ENCODE data around the gene NSRP1.
"Not testable (repeated sequence)": the region's sequence is repeated elsewhere in the genome, so short reads cannot be mapped to it uniquely, and the experiment has no call there.

NSRP1 gene

DNA sequence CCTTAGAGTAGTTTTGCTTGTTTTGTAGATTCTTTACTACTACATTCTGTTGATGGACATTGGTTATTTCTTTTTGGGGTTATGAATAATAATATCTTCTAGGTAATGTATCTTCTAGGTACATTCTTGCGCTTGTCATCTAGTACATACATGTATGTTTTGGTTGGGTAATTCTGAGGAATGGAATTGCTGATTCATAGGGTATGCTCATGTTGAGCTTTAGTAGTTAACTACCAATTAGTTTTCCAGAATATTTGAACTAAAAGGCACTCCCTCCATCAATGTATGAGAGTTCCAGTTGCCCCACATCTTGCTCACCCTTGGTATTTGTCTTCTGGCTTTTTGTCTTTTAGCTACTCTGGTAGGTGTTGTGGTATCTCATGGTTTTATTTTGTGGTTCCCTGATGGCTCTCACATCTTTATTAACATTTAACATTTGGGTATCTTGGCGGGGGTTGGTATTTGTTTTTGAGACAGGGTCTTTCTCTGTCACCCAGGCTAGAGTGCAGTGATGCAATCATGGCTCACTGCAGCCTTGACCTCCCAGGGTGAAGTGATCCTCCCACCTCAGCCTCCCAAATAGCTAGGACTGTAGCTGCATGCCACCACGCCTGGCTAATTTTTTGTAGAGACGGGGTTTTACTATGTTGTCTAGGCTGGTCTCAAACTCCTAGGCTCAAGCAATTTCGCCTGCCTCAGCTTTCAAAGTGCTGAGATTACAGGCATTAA, 71.8 kb downstream of the NSRP1 start:
- no peak for DNase-seq

DNA sequence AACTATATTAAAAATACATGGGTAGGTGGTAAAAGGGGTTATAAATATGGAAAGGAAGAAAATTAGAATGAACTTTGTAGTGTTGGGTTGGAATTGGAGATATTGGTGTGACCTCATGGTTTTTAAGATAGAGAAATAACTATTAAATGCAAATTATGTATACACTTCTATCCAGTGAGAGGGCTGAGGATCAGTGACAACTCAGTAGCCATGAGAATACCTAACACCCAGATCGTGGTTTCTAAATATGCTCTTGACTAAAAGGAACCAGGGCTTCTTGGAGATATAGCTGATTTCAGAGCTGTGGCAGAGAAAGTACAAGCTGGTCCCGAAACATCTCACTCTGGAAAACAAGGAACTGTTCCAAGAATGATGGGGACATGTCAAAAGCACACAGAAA, 74.5 kb downstream of the NSRP1 start:
- DNase-seq: no peak

DNA sequence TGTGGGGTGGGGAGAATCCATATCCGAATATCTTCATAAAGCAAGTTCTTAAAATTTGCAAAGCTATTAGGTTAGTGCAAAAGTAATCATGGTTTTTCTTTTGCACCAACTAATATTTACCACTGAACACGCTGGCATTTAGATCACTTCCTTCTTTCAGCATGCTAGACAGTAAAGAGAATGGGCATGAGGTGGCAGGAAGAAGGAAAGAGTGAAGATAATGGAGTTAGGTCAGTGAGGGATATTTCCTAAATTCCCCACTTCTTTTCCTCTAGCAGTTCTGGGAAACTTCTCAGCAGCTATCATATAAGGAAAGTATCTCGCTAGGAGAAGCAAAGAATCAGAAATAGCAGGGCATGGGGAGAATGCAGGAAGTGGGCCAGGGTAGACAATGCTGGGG, 79.9 kb downstream of the NSRP1 start:
- DNase-seq: no peak

DNA sequence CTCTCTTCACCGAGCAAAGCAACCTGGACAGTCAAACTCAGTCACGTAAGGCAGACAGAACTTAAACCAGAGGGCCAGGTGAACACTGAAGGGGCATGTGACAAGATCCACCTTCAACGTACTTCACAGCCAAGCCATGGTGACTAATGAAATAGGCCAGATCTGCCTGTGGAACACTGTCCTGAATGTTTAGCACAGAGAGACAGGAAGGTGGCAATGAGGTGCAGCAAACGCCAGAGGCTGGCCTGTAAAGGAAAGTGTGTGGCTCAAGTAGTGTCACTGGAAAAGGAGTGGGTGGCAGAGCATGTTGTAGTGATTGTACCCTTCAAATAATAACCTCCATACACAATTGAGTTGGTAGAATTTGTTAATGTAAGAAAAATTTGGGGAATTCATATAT, 80.8 kb downstream of the NSRP1 start:
- no peak for DNase-seq

DNA sequence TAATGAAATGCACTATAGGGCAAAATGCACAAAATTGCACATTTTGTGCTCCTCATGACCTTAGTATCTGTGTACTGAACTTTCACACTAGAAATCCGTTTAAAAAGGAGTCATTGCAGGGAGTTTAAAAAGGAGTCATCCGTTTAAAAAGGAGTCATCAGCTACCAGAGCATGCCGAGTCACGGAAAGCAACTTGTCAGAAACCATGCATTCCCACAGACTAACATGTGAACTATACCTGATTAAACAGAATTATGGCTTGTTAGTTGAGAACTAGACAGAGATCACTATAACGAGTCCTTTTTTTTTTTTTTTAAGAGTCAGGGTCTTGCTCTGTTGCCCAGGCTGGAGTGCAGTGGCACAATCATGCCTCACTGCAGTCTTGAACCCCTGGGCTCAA, 83.0 kb downstream of the NSRP1 start:
- no peak for DNase-seq

- no peak for DNase-seq
Observed at GRCh38 chr17:30200106-30200505, 83.5 kb downstream of the NSRP1 start.

GRCh38 chr17:30200656-30201055, 84.0 kb downstream of the NSRP1 start:
- DNase-seq: not testable (repeated sequence)

DNA sequence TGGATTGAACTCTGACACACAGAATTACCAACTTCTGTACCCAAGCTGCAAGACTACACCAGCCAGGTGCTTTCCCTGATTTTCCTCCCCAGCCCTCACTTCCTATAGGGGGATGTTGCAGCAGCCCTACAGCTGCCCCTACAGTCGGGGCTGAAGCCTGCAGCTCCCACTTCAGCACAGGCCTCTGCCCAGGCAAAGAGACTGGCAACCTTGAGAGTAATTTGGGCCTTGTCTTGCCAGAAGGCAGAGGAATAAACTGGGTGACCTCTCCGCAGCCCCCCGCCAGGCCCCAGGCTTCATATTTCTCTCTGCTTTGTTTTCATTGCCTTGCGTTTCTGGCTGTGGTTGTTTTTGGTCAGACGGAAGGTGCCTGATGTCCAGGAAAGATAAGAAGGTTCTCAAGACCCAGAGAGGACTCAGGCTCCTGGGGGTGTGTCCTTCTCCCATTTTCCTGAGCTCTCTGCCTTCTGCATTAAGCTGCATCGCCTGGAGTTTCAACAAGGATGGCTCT, 86.9 kb downstream of the NSRP1 start:
- no peak for DNase-seq

DNA sequence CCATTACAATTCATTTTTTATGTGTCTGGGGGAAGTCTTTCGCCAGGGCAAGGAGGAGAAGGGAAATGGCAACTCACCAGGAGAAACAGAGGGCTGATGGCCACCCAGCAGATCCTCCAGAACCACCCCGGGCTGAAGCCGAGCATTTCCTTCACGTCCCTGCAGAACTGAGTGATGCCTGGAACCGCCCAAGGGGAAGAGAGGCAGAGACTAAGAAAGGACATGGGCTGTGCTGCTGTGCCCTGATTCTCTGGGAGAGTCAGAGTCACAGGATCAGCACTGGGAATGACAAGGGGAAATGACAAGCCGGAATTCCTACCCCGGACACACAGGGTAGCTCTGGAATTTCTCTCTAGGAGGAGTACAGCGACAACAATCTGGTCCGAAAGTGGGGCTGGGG, 91.0 kb downstream of the NSRP1 start:
- no peak for DNase-seq

GRCh38 chr17:30208214-30208613, 91.6 kb downstream of the NSRP1 start:
- no peak for DNase-seq

- DNase-seq: no peak
Observed at GRCh38 chr17:30209930-30210329, 93.3 kb downstream of the NSRP1 start.

DNA sequence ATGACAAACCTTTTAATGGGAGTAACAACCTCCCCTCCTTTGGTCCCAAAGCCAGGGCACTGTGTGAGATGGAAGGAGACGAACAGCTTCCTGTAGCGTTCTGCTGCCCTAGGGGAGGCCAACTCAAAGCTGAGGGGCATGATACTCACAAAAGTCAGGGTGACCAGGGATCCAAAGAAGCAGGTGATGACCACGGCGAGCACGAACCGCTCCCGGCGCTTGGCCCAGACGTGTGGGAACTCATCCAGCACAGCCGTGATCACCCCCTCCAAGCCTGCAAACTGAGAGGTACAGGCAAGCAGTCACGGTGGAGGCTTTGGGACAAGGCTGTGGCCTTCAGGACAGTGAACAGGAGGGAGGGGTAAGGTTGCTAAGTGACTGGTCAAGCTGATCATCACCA, 93.8 kb downstream of the NSRP1 start:
- DNase-seq: no peak

DNA sequence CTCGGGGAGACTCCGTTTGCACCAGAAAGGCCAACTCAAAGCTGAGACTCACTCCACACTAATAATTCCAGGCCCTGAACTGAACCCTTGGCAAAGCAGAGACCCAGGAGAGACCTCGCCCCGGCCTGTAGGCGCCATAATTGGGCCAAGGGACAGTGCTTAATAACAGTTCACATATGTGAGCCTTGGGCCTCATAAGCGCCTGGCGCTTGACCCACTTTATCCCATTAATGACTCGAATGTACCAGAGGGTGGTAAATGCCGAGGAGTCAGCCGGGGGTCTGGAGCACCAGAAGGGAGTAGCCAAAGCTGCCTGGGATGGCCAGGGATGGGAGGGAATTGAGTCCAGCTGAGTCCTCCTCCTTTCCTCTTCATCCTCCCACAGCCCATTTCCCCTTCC, 94.3 kb downstream of the NSRP1 start:
- no peak for DNase-seq

DNA sequence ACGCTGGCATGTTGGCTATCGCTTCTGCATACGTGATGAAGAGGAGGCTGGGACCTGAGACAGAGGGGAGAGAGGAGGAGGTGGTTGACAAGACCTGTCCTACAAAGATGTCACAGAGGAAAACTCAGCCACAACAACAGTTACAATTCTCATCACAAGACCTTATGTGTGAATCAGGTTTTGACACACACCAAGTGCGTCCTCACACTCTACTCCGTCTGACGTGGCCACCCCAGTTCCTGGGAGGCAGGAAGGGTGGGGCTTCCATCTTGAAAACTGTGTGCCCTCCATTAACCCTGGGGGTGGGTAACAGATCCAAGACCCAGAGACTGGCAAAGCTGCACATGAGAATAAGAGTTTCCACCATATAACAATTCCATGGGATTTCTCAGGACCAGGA, 94.8 kb downstream of the NSRP1 start:
- no peak for DNase-seq

DNA sequence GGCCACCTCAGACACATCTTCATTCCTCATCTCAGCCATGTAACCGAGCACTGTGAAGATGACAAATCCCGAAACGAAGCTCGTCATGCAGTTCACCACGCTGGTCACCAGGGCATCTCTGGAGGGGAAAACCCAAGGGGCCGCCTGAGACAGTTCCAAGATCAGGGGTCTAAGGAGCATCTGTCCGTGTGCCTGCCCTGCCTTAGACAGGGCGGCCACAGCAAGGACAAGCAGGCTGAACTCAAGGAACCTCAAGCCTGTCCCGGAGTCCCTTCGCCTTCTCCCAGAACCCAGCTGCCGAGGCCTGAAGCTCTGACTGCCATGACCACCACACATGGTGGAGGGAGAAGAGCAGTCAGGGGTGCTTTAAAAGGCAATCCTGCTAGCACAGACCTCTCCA, 96.1 kb downstream of the NSRP1 start:
- DNase-seq: no peak

DNA sequence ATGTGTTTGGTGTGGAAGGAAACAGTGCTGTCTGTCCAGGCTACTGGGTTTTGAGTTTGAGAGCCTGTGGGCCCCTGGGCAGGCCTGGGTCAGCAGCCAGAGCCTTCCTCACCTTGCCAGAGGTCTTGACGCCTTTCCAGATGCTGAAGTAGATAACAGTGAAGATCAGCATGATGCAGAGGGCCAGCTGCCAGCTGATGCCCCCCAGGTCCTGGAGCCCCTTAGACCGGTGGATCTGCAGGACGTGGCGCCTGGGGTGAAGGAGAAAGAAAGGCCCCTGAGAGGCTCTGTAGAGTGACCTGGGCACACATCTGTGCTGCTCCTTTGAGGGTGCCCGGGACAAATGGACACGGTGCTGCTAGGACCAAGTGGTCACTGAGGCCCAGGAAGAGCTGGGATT, 100.4 kb downstream of the NSRP1 start:
- DNase-seq: no peak

GRCh38 chr17:30217746-30218245, 101.2 kb downstream of the NSRP1 start:
- DNase-seq: no peak

DNA sequence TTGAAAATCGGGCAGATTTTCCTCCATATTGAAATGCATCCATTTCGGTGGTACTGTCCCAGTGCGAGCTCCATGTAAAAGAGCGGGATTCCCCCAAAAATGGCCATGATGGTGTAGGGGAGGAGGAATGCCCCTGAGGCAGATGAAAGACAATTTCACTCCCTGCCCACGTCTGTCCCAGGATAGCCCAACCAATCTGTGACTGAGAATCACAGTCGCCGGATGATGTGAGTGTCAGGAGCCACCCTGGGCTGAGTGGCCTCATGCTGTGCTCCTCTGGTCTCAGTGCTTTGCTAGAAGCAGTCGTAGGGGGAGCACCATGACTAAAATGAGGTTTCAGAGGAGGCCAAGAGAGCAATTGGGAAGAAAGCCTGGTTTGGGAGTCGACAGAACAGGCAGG, 102.2 kb downstream of the NSRP1 start:
- DNase-seq: no peak

DNA sequence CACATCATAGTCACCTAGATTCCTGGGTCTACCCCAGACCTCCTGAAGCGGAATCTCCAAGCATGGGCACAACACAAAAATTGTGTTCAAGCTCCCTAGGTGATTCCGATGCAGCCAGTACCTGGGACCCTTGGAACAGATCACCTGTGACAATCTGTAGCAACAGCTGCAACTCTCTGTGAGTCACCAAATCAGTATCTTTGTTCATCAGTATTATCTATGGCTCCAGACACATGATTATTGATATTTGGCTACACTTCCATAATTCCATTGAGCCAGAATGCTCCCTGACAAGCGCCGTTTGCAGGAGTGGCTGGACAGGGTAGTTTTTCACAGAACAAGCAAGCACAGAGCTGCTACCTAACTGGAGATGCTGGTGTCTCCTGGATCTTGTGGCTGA, 102.7 kb downstream of the NSRP1 start:
- no peak for DNase-seq

DNA sequence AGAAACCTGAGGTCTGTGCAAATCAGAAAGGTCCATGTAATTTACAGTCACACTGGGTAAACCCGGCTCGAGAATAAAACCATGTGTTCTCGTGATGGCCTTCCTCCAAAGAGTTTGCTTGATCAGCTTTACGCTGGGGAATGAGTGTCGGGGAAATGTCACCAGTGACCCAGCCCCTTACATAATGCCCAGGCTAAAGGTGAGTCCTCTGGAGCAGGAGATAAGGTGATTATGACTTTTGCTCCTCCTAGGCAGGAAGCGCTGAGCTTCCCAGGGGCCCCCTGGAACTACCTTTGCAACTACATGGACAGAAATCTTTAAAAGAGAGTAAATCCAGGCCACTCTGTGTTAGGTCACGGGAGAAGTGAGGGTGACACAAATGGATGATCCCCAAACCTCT, 103.2 kb downstream of the NSRP1 start:
- no peak for DNase-seq

DNA sequence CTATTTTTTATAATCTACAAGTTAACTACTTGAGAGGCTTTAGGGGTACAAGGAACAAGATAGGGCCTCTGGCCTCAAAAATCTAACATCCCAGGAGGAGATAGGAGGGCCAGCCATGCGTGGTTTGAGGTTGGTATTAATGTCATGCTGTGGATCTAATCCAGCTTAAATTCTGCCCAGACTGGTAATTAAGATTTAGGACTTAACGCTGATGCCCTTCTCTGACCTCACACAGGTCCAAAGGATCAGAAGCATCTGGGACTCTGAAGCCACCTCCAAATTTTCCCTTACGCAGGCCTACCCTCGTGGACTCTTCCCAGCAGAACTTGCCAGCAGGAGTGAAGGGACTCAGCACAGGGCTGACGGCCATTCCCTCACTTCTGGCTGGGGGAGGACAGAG, 103.8 kb downstream of the NSRP1 start:
- DNase-seq: no peak

DNA sequence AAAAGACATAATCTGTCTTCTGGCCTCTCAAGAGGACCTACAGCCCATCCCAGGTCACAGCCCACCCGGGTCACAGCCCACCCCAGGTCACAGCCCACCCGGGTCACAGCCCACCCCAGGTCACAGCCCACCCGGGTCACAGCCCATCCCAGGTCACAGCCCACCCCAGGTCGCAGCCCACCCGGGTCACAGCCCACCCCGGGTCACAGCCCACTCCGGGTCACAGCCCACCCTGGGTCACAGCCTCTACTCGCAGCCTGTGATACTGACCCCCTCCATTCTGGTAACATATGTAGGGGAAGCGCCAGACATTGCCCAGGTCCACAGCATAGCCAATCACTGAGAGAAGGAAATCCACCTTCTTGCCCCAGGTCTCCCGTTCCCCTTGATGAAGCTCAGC, 104.7 kb downstream of the NSRP1 start:
- DNase-seq: no peak

DNA sequence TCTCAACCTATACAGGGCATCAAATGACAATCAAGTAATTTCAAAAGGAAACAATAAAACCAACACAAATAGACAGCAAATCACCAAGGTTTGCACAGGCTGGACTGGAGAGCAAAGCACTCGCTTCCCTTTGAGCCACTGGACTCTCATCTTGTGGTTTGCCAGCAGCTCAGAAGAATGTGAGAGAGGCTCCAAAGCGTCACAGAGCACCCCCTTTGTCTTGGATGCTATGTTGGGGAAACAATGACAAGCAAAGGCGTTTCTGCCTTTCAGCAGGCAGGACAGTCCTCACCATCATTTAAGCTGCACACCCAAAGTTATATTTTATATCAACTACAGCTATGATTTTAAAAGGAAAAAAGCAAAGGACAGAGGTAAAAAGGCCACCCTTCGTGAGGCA, 105.6 kb downstream of the NSRP1 start:
- no peak for DNase-seq

- no peak for DNase-seq
Observed at GRCh38 chr17:30222721-30223175, 106.1 kb downstream of the NSRP1 start.

GRCh38 chr17:30224419-30224960, 107.9 kb downstream of the NSRP1 start:
- DNase-seq: no peak

Data from midbrain (tissue), 1 donor.